HG03196 (cell line): ENCODE measurements around the gene REV3L.
"Not testable (repeated sequence)": the region's sequence is repeated elsewhere in the genome, so short reads cannot be mapped to it uniquely, and the experiment has no call there.

Source experiments
- ATAC-seq: cut with Tn5 transposase; IDR thresholded peaks from one replicate; pipeline ENCODE4 v1.9.1; 2021; ENCODE audit not compliant: unreplicated experiment

The REV3L gene

GRCh38 chr6:111266276-111266675 is 216.7 kb downstream of the REV3L start:
- no peak for ATAC-seq

- no peak for ATAC-seq
These were observed 217.2 kb downstream of the REV3L start for GRCh38 chr6:111265842-111266241.

GRCh38 chr6:111263837-111264236 is 219.2 kb downstream of the REV3L start:
- no peak for ATAC-seq

GRCh38 chr6:111260570-111261298 is 222.3 kb downstream of the REV3L start:
- no peak for ATAC-seq

GRCh38 chr6:111259089-111259831 is 223.8 kb downstream of the REV3L start:
- peak; percentile 99 for ATAC-seq

- ATAC-seq, result no peak
These were observed 224.4 kb downstream of the REV3L start for GRCh38 chr6:111258615-111259088.

GRCh38 chr6:111258010-111258409 is 225.0 kb downstream of the REV3L start:
- no peak for ATAC-seq

- ATAC-seq, result no peak
These were observed 226.4 kb downstream of the REV3L start for GRCh38 chr6:111256646-111257045.

GRCh38 chr6:111255838-111256237 is 227.2 kb downstream of the REV3L start:
- ATAC-seq, result not testable (repeated sequence)

GRCh38 chr6:111254779-111255166 is 228.2 kb downstream of the REV3L start:
- ATAC-seq, result no peak

- ATAC-seq, result no peak
These were observed 228.8 kb downstream of the REV3L start for GRCh38 chr6:111254004-111254778.

GRCh38 chr6:111252726-111253125 is 230.3 kb downstream of the REV3L start:
- ATAC-seq, result no peak

GRCh38 chr6:111250791-111251354 is 232.1 kb downstream of the REV3L start:
- ATAC-seq, result no peak
